Measurements from ENCODE around the gene CDHR1. TPM values are rescaled to one million over a fixed set of nuclear protein-coding genes. Genes with fewer than 3 reads are reported as not detected.

The CDHR1 gene
- total and polyA plus RNA-seq, 3 donors from 2014 or later, result 0.19 to 0.67 (median 0.39) TPM

DNA sequence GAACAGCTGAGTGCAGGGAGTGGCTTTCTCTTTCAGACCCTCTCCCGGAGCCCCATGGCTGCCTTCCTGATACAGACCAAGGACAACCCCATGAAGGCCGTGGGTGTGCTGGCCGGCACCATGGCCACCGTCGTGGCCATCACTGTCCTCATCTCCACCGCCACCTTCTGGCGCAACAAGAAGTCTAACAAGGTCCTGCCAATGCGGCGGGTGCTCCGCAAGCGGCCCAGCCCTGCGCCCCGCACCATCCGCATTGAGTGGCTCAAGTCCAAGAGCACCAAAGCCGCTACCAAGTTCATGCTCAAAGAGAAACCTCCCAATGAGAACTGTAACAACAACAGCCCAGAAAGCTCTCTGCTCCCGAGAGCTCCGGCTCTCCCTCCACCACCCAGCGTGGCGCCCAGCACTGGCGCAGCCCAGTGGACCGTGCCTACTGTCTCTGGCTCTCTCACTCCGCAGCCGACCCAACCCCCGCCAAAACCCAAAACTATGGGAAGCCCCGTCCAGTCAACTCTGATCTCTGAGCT lies 19.8 kb downstream of the CDHR1 start:
- Histone ChIP-seq H3K27me3 (no peaks in the 10 kb centered on the region), H3K36me3 (ENCODE audit: low read depth, missing control alignments) (no peaks in the 10 kb centered on the region), H3K4me3 (peak overlapping the region; percentile 18 to 39), H3K9me3 (no peaks in the 10 kb centered on the region), H3K4me1 (no peaks in the 10 kb centered on the region), H3K27ac (no peak overlapping the region)
- peak; percentile 18 for DNase-seq
- TF ChIP-seq POLR2A (IDR thresholded peaks at IDR 0.05) (no peak), CTCF (IDR thresholded peaks at IDR 0.05) (no peak)
- intact Hi-C loops (cut with DNase I; ENCODE audit: low total_unique reads), result no loop called here
- WGBS, 2 donors, result 52% methylated on average over 22 to 25 of the region's 25 CpGs

DNA sequence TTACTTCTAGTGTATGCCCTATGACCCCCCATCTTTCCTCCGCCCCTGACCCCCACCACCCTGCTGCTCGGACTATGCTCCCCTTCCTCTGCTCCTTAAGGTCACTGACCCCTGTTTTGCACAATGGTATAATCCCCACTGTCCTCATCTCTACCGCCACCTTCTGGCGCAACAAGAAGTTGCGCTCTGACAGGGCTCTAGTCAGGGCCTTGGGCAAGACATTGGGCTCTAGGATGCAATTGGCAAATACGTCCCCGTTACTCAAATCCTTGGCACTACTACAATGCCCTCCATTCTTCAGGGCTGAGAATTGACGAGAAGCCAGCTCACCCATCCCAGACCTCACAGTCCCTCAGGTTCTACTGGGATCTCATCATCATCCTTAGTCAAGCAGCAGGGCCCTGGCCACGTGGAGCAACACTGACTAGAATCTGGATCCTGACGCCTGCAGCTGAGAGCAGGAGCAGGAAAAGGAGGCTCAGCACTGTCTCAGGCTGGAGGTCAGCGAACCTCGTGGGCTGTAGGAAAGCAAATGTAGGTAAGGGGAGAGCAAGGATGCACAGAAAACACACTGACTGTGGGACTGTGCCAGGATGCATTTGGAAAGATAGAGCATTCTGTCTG lies 20.4 kb downstream of the CDHR1 start:
- Histone ChIP-seq H3K36me3 (ENCODE audit: low read depth, missing control alignments) (no peaks in the 10 kb centered on the region), H3K27me3 (no peaks in the 10 kb centered on the region), H3K9me3 (no peaks in the 10 kb centered on the region), H3K4me1 (no peaks in the 10 kb centered on the region), H3K4me3 (peak overlapping the region; percentile 18 to 39), H3K27ac (no peak overlapping the region)
- TF ChIP-seq CTCF (IDR thresholded peaks at IDR 0.05) (peak in 1 of 3 experiments; percentile 10), POLR2A (IDR thresholded peaks at IDR 0.05) (no peak)
- intact Hi-C loops (cut with DNase I; ENCODE audit: low total_unique reads), result no loop called here
- 40 to 44% methylated on average over 12 of the region's 12 CpGs for WGBS, 2 donors
- peak; percentile 52 for DNase-seq

DNA sequence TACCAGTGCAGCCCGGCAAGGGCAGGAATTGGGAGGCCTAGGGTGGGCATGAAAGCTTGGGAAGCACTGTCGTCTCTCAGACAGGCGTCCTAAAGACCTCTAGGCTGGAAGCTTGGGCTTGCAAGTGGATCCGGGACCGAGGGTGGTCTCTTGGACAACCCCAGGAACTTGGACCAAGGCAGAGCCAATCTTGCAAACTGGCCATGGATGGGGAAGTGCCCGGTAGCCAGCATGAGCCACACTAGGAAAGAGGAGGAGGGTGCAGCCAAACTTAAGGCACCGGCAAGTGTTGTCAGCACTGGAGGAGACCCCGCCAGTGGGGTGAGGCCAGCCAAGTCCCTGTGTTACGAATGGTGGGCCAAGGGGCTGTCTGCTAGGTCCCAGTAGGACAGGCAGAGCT lies 22.5 kb downstream of the CDHR1 start:
- no peaks in the 10 kb centered on the region for H3K27me3 ChIP-seq
- H3K4me3 ChIP-seq, result no peak overlapping the region
- no peak for DNase-seq
- intact Hi-C loops (cut with DNase I; ENCODE audit: low total_unique reads), result no loop called here
- no peaks in the 10 kb centered on the region for H3K36me3 ChIP-seq (ENCODE audit: low read depth, missing control alignments)
- H3K4me1 ChIP-seq, result no peaks in the 10 kb centered on the region
- TF ChIP-seq POLR2A (IDR thresholded peaks at IDR 0.05), result no peak
- no peak for TF ChIP-seq CTCF (IDR thresholded peaks at IDR 0.05)
- H3K9me3 ChIP-seq, result no peaks in the 10 kb centered on the region
- no peak overlapping the region for H3K27ac ChIP-seq
- 88 to 96% methylated on average over 8 to 9 of the region's 9 CpGs for WGBS, 2 donors

- H3K27ac ChIP-seq, result no peak overlapping the region
- 91 to 92% methylated on average over 4 of the region's 4 CpGs for WGBS, 2 donors
- H3K4me3 ChIP-seq, result no peak overlapping the region
- H3K4me1 ChIP-seq, result no peaks in the 10 kb centered on the region
- H3K9me3 ChIP-seq, result no peaks in the 10 kb centered on the region
- intact Hi-C loops (cut with DNase I; ENCODE audit: low total_unique reads), result no loop called here
- no peaks in the 10 kb centered on the region for H3K36me3 ChIP-seq (ENCODE audit: low read depth, missing control alignments)
- no peak for DNase-seq
- TF ChIP-seq CTCF (IDR thresholded peaks at IDR 0.05) (no peak), POLR2A (IDR thresholded peaks at IDR 0.05) (no peak)
- H3K27me3 ChIP-seq, result no peaks in the 10 kb centered on the region
These were observed 23.4 kb downstream of the CDHR1 start for GRCh38 chr10:84217746-84218145.

DNA sequence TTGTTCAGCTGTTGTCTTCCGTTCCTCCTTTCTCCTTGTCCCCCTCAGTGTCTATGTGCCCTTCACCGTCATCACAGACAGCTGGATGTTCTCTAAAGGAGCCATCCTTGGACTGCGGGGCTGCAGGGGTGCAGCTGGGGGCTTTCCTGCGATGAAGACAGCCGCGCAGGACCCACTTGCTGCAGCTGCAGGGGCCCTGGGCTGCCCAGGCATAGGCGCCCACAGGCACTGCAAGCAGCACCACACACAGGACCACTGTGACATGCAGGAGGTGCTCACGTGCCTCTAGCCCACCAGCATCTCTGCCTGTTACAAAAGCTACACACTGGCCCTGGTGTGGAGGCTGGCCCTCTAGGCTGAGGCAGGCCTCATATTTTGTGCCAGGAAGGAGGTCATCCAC lies 27.6 kb downstream of the CDHR1 start:
- no peak overlapping the region for H3K27ac ChIP-seq
- 76 to 91% methylated on average over 6 to 7 of the region's 8 CpGs for WGBS, 2 donors
- TF ChIP-seq CTCF (IDR thresholded peaks at IDR 0.05), result no peak
- H3K9me3 ChIP-seq, result no peaks in the 10 kb centered on the region
- H3K4me3 ChIP-seq, result no peak overlapping the region
- H3K4me1 ChIP-seq, result no peaks in the 10 kb centered on the region
- H3K27me3 ChIP-seq, result no peaks in the 10 kb centered on the region
- DNase-seq, result no peak
- H3K36me3 ChIP-seq (ENCODE audit: low read depth, missing control alignments), result no peaks in the 10 kb centered on the region
- intact Hi-C loops (cut with DNase I; ENCODE audit: low total_unique reads), result no loop called here
